DOHH2 (cell line): ENCODE results near the gene GAB3.
"Not testable (repeated sequence)": the region's sequence is repeated elsewhere in the genome, so short reads cannot be mapped to it uniquely, and the experiment has no call there.

Experiments
- CTCF ChIP-seq: fragments of 200-600 bp; sonication (generic); IDR thresholded peaks from one replicate; pipeline ENCODE4 v1.5.1; 2014; ENCODE audit warnings: antibody characterized with exemption, mild to moderate bottlenecking, low read depth, low read length; ENCODE audit not compliant: poor library complexity, severe bottlenecking
- EZH2phosphoT487 ChIP-seq: fragments of 200-600 bp; sonication (generic); IDR thresholded peaks from 2 replicates; pipeline ENCODE4 v1.6.1; 2017; ENCODE audit warnings: borderline replicate concordance, mild to moderate bottlenecking, antibody characterized with exemption, low read length, moderate library complexity, mixed read lengths

GRCh38 chrX:154628960-154629359 is 121.9 kb downstream of the GAB3 start:
- TF ChIP-seq CTCF, EZH2phosphoT487: not testable (repeated sequence)
